ENCODE measurements around the gene SPAG16.

The SPAG16 gene

GRCh38 chr2:214226061-214226460 lies 941.8 kb downstream of the SPAG16 start:
- TF ChIP-seq SPI1 (IDR thresholded peaks at IDR 0.05; ENCODE audit: borderline replicate concordance, low read depth) (no peak), GABPA (IDR thresholded peaks at IDR 0.05; ENCODE audit: low read depth) (no peak), POLR2AphosphoS5 (IDR thresholded peaks at IDR 0.05; ENCODE audit: low read depth) (no peak), REST (IDR thresholded peaks at IDR 0.05; ENCODE audit: insufficient replicate concordance, low read depth) (no peak), CTCF (IDR thresholded peaks at IDR 0.05; ENCODE audit: insufficient read depth, low read length) (no peak)
- no peak overlapping the region for H3K27ac ChIP-seq (replicated peaks)
- no peak for DNase-seq (ENCODE audit: low read depth in 1 of 2, low spot score in 1 of 2)
- no peaks in the 10 kb centered on the region for H3K27me3 ChIP-seq (ENCODE audit: insufficient read depth, poor library complexity, severe bottlenecking)
- H3K4me3 ChIP-seq (replicated peaks; ENCODE audit: insufficient read depth, low read length) = no peak overlapping the region

- DNase-seq (ENCODE audit: low read depth in 1 of 2, low spot score in 1 of 2) = no peak
- TF ChIP-seq GABPA (IDR thresholded peaks at IDR 0.05; ENCODE audit: low read depth) (no peak), POLR2AphosphoS5 (IDR thresholded peaks at IDR 0.05; ENCODE audit: low read depth) (no peak), SPI1 (IDR thresholded peaks at IDR 0.05; ENCODE audit: borderline replicate concordance, low read depth) (no peak), CTCF (IDR thresholded peaks at IDR 0.05; ENCODE audit: insufficient read depth, low read length) (no peak), REST (IDR thresholded peaks at IDR 0.05; ENCODE audit: insufficient replicate concordance, low read depth) (no peak)
- Histone ChIP-seq H3K4me3 (replicated peaks; ENCODE audit: insufficient read depth, low read length) (no peak overlapping the region), H3K27me3 (ENCODE audit: insufficient read depth, poor library complexity, severe bottlenecking) (no peaks in the 10 kb centered on the region), H3K27ac (replicated peaks) (no peak overlapping the region)
These were observed 948.0 kb downstream of the SPAG16 start for GRCh38 chr2:214232271-214232670.

GRCh38 chr2:214233164-214233563 lies 948.9 kb downstream of the SPAG16 start:
- Histone ChIP-seq H3K4me3 (replicated peaks; ENCODE audit: insufficient read depth, low read length) (no peak overlapping the region), H3K27me3 (ENCODE audit: insufficient read depth, poor library complexity, severe bottlenecking) (no peaks in the 10 kb centered on the region), H3K27ac (replicated peaks) (no peak overlapping the region)
- DNase-seq (ENCODE audit: low read depth in 1 of 2, low spot score in 1 of 2) = no peak
- TF ChIP-seq CTCF (IDR thresholded peaks at IDR 0.05; ENCODE audit: insufficient read depth, low read length) (no peak), SPI1 (IDR thresholded peaks at IDR 0.05; ENCODE audit: borderline replicate concordance, low read depth) (no peak), POLR2AphosphoS5 (IDR thresholded peaks at IDR 0.05; ENCODE audit: low read depth) (no peak), REST (IDR thresholded peaks at IDR 0.05; ENCODE audit: insufficient replicate concordance, low read depth) (no peak), GABPA (IDR thresholded peaks at IDR 0.05; ENCODE audit: low read depth) (no peak)

Data from HL-60 (cell line).